Stimulated activated CD4-positive, alpha-beta T cell treated with anti-CD3 and anti-CD28 coated beads, Interleukin-4, amount 100 ng/mL, for 4 hours (primary cell): ENCODE results near the gene NOSTRIN.
"Not testable (repeated sequence)": the region's sequence is repeated elsewhere in the genome, so short reads cannot be mapped to it uniquely, and the experiment has no call there.

Experiments used
- DNase-seq, 2 experiments: peaks; one replicate each; pipeline ENCODE4 v3.0.0-alpha.2; 2020

The NOSTRIN gene

DNA sequence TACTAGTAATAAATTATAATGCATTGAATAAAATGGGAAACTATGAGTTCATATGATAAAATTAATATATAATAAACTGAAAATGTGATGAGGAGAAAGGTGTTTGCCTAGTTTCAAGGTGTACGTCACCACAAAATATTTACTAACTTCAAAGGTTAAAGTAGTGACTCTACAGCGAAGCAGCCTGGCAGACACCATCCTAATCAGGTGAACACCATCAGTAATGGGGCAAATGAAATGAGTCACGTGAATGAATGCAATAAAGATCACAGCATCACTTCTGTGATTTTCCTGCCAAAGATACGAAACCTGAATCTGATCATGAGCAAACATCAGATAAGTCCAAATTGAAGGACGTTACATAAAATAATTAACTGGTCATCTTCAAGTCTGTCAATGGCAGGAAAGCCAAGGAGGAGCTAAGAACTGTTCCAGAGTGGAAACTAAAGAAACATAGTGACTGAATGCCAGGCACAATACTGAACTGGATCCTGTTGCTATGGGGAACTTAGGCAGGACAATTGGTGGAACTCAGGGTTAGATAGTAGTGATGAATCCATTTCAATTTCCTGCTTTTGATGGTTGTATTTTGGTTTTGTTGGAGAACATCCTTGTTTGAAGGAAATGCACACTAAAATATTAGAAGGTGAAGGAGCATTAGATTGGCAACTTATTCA is 12.1 kb upstream of the NOSTRIN start:
- DNase-seq, result no peak

- DNase-seq, result not testable (repeated sequence)
Measured at GRCh38 chr2:168791140-168791539, 11.3 kb upstream of the NOSTRIN start.

DNA sequence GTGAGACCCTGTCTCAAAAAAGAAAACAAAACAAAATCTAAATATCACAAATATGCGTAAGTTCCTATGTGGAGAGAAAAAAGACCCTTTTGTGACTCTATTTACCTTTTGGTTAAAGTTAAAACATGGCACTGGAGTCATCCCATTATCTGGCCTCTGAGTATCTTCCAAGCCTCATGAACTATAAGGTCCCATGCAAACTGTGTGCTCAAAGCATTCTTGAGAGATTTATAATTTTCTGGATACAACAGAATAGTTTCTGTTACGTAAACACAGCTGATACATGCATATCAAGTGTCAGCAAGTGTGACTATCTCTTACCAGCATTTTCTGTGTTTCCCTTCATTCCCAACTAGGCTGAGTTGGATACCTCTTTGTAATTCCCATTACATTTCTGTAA is 8.8 kb upstream of the NOSTRIN start:
- no peak for DNase-seq

DNA sequence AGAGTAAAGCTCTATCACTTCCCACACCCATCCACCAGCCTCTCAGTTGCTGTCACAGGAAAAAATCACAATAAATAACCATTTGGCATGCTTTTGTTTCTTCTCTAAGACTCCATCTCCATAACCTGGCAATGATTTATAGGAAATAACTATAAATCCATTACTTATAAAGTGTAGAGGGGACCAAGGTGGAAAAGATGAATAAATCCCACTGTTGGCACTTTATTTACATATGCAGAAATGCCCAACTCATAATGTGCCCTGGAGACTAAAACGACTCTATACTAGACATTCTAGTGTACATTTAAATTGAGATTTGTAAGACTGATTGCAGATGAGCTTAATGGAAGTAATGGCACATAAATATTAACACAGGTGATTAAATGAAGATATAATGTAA is 7.5 kb upstream of the NOSTRIN start:
- DNase-seq, result no peak

GRCh38 chr2:168796090-168796577 is 6.3 kb upstream of the NOSTRIN start:
- no peak for DNase-seq

GRCh38 chr2:168796583-168797285 is 5.7 kb upstream of the NOSTRIN start:
- no peak for DNase-seq

DNA sequence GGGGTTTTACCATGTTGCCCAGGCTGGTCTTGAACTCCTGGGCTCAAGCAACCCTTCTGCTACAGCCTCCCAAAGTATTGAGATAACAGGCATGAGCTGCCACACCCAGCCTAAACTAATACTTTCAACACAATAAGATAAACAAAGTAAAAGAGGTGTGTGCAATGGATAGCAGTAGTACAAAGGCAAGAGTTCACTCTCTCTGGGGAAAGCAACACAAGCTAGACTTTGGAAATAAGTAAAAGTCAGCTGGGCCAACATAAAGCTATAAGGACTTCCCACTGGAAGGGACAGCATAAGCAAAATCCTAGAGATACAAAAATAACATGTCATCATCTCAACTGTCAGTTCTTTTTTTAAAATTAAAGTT is 5.2 kb upstream of the NOSTRIN start:
- no peak for DNase-seq

- DNase-seq, result no peak
Measured at GRCh38 chr2:168798076-168798887, 4.2 kb upstream of the NOSTRIN start.

- DNase-seq, result no peak
Measured at GRCh38 chr2:168798888-168799410, 3.5 kb upstream of the NOSTRIN start.

GRCh38 chr2:168801471-168801870 is 966 bp upstream of the NOSTRIN start:
- DNase-seq, result no peak

- DNase-seq, result no peak
Measured at GRCh38 chr2:168802859-168803725, 655 bp downstream of the NOSTRIN start.

- no peak for DNase-seq
Measured at GRCh38 chr2:168804214-168804613, 1.8 kb downstream of the NOSTRIN start.

GRCh38 chr2:168805615-168806014 is 3.2 kb downstream of the NOSTRIN start:
- DNase-seq, result no peak

GRCh38 chr2:168809537-168809936 is 7.1 kb downstream of the NOSTRIN start:
- DNase-seq, result no peak

DNA sequence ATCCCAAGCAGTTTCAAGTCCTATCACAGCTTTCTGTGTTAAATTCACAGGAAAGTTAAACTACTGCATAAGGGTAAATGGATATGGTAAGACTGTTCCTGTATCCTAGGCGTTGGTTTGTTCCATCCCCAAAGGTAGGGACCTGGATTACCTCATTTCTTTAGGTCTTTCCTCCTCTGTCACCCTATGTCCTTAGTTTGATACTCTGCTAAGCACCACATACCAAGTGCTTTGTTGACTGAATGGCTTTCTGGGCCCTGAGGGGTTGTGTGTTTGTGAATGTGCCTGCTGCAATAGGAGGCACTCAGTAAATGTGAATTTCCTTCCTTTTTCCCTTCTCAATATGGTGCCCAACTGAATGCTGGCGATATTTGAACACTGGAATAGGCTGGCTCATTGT is 7.8 kb downstream of the NOSTRIN start:
- DNase-seq, result no peak

DNA sequence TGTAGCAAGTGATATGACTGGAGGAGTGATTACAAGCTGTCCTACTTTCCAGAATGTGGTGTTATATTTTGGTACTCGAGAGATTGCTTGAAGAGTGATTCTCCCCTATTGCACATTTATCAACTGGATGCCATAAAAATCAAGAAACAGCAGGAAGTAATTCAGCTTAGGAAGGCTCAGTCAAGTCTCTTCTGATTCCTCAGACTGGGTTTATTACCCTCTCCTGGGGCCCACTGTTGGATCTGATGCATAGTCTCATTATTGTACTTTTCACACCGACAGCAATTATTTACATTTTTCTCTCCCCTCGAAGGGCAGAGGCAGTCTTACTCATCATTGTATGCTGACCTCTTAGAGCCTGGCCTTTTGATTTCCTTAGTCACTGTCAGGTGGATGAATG is 9.3 kb downstream of the NOSTRIN start:
- DNase-seq, result no peak

GRCh38 chr2:168814046-168814445 is 11.6 kb downstream of the NOSTRIN start:
- no peak for DNase-seq

- no peak for DNase-seq
Measured at GRCh38 chr2:168814939-168815907, 12.8 kb downstream of the NOSTRIN start.

- DNase-seq, result no peak
Measured at GRCh38 chr2:168816369-168816768, 13.9 kb downstream of the NOSTRIN start.

DNA sequence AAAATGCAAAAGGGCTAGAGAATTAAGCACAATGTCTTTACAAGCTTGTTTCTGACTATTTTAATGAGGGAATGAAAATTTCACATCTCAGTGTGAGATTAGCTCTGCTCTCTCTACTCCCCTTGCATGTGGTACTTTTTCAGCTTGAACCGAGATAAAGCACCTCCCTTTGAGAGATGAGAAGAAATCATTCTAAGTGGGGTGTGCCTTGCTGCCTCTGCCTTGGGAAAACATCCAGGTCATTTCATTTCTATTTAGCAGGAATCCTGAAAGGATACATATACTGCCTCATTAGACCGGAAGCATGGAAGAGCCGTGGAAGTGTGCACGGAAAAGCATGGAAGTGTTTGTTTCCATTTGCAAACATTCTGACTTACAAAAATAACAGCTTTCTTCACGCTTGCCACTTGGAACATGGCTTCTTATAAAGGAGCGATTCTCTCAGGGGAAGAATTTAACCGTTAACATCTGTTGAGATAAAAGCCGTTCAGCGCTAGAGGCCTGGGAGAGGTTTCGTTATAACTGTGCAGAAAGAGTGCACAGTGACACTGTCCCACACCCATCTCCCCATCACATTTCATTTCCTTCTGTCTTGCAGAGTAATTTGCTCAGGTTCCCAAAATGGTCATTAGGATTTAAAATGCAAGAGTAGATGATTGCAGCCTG is 16.7 kb downstream of the NOSTRIN start:
- DNase-seq, result no peak
